HG03135 (cell line): ENCODE results near the gene RNF186.
"Not testable (repeated sequence)": the region's sequence is repeated elsewhere in the genome, so short reads cannot be mapped to it uniquely, and the experiment has no call there.

Experiments used
- ATAC-seq: cut with Tn5 transposase; IDR thresholded peaks from one replicate; pipeline ENCODE4 v1.9.1; 2021; ENCODE audit warnings: mild to moderate bottlenecking, moderate library complexity; ENCODE audit not compliant: unreplicated experiment

RNF186 gene

GRCh38 chr1:19797827-19798226 is 17.3 kb downstream of the RNF186 start:
- no peak for ATAC-seq

DNA sequence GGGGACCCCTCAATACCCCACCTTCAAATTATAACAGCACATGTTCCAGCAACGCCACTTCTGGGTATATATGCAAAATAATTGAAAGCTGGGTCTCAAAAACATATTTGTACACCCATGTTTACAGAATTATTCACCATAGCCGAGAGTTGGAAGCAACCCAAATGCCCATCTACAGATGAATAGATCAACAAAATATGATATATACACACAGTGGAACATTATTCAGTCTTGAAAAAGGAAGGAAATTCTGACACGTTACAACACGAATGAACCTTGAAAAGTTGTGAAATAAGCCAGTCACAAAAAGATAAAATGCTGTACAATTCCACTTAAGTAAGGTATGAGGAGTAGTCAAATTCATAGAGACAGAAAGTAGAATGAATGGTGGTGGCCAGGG is 20.5 kb downstream of the RNF186 start:
- no peak for ATAC-seq

DNA sequence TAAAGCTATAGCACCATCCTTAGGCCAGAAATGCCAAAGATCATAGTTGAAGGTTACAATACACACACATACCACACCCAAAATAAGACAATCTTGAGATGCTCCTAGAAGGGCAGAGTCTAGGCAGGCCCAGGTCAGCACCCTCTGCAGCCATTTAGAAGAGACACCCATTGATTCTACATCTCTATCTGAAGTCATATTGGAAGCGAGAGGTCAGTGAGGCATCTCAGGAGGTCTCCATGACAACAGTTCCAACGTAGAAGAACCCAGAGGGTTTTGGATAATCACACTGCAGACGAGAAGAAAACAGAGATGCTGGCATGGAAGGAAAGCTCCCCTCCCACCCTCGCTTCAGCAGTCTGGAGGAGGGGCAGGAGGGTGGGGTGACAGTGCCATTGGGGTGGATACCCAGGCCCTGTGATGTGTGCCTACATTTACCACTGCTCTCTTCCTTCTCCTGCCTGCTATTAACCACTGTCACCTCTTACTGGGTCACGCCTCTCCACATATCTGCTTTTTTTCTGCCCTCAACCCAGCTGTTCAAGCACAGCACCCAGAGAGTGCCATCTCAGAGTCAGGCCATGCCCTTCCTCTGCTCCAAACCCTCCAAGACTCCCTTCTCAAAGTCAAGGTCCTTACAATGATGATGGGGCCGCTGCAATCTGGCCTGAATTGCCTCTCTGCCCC is 21.6 kb downstream of the RNF186 start:
- ATAC-seq, result no peak

DNA sequence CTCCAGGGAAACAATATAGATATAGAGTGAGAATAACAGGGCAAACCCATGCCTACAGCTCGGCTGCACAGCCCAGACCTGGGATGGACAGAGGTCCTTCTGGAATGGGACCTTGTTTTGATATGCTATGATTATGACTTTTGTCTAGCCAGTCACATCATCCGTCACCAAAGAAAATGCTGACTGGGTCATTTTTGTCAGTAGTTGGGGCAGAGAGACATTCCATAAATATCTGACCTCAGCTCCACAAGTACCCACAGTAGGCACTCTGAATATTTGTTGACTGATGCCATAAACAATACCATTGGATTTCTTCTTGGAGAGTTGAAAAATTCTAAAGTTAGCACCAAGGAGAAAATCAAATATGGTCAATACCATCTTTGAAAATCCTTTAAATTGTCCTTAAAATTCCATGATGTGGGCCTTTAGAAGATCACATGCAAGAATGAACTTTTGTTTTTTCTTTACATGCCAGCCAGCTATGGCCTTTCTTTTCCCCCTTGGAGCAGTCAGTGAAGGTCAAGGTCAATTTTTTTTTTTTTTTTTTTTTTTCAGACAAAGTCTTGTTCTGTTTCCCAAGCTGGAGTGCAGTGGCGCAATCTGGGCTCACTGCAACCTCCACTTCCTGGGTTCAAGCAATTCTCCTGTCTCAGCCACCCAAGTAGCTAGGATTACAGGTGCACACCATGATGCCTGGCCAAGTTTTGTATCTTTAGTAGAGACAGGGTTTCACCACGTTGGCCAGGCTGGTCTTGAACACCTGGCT is 22.7 kb downstream of the RNF186 start:
- ATAC-seq, result no peak

GRCh38 chr1:19790061-19790975 is 24.8 kb downstream of the RNF186 start:
- ATAC-seq, result not testable (repeated sequence)

- ATAC-seq, result no peak
Measured at GRCh38 chr1:19786988-19787423, 28.1 kb downstream of the RNF186 start.

- no peak for ATAC-seq
Measured at GRCh38 chr1:19785660-19786059, 29.4 kb downstream of the RNF186 start.

- ATAC-seq, result no peak
Measured at GRCh38 chr1:19780267-19780877, 34.7 kb downstream of the RNF186 start.

DNA sequence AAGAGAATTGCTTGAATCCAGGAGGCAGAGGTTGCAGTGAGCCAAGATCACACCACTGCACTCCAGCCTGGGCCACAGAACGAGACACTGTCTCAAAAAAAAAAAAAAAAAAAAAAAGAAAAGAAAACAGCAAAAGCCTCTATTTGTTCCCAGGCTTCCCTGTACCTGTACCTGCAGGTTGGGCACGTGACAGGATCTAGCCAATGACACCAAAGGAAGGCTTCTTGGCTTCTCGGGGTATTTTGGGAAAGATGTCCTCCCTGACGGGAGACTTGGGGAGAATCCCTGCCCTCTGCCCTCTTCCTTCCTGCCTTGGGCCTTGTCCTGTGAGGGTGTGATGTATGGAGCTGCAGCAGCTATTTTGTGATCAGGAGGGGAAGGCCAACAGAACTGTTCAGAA is 38.1 kb downstream of the RNF186 start:
- ATAC-seq, result no peak

DNA sequence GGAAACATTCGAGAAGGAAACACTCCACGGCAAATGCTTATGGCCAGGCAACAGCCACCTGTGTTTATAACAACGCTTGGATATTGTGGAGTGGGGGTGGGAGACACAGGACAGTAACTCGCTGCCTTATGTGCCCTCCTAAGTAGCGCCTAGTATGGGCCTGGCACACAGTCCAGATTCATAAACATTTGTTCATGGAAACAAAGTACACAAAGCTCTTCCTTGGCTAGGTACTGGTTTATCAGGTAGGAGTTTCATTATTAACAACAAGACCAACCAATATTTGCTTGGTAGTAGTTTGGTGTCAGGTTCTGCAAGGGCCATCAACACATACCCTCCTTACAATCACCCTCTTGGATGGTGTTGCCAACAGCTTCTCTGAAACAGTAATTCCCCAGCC is 38.8 kb downstream of the RNF186 start:
- no peak for ATAC-seq

GRCh38 chr1:19775831-19776230 is 39.3 kb downstream of the RNF186 start:
- ATAC-seq, result no peak

DNA sequence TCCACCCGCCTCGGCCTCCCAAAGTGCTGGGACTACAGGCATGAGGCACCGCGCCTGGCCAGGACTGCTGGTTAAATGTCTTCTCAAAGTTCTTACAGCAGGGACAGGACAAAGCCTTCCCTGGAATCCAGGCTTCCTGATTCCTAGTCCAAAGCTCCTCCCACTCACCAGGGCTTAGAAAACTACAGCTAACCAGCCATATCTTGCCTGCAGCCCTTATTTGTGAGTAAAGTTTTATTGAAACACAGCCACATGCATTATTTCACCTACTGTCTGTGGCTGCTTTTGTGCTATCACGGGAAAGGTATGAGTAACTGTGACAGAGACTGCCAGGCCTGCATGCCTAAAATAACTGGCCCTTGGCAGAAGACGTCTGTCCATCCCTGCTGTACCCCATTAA is 39.8 kb downstream of the RNF186 start:
- ATAC-seq, result no peak

DNA sequence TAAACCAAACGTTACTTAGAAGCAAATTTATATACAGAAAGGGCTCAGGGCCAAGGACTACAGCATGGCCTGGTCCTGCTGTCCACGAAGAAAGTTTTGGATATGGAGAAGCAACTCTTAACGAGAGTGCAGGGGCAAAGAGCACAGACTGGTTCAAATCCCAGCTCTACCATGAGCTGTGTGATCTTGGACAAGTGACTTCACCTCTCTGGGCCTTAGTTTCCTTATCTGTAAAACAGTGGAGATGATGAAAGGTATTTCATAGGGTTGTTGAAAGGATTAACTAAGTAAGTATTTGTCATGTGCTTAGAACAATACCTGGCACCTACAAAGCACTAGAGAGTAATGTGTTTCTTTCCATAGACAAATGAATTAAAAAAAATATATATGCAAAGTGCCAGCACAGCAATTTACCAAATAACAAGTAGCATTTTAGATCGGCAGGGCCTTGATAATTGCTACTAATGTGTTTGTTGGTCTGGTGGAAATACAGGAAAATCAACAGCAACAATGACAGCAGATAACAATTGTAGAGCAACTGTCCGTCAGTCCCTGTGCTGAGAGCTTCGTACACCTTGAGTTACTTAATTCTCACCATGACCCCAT is 40.8 kb downstream of the RNF186 start:
- ATAC-seq, result no peak

- no peak for ATAC-seq
Measured at GRCh38 chr1:19773485-19773884, 41.6 kb downstream of the RNF186 start.

DNA sequence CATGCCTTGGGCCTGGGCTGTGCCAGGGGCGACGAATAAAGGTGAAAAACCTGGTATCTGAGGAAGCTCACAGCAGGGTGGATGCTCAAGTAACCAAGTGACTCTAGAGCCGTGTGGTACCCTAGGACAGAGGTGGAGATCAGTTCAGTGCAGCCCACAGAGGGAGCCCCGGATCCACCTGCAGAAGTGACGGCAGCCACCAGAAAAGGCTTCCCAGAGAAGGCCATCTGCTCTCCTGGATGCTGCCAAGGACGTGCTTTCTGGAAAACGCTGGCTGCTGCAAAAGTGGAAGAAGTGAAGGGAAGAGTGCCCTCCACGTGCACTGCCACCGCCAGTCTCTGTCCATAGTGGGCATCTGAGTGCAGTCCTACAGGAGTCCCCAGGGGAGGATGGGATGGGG is 43.0 kb downstream of the RNF186 start:
- ATAC-seq, result no peak

DNA sequence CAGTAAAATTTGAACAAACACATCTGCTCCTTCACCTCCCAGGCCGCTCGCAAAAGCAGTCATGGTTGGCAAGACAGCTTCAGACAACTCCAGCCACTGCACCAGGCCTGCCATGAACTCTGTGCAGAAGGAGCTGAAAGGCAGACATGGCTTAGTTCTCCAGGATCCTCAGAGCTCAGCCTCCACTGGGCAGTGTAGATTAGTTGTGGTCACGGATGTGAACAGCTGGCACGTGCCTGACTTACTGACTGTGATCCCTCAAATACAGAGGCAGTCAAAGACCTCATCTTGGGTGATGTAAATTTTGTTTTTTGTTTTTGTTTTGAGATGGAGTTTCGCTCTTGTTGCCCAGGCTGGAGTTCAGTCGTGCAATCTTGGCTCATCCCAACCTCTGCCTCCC is 43.7 kb downstream of the RNF186 start:
- no peak for ATAC-seq

GRCh38 chr1:19770436-19771190 is 44.5 kb downstream of the RNF186 start:
- ATAC-seq, result no peak

DNA sequence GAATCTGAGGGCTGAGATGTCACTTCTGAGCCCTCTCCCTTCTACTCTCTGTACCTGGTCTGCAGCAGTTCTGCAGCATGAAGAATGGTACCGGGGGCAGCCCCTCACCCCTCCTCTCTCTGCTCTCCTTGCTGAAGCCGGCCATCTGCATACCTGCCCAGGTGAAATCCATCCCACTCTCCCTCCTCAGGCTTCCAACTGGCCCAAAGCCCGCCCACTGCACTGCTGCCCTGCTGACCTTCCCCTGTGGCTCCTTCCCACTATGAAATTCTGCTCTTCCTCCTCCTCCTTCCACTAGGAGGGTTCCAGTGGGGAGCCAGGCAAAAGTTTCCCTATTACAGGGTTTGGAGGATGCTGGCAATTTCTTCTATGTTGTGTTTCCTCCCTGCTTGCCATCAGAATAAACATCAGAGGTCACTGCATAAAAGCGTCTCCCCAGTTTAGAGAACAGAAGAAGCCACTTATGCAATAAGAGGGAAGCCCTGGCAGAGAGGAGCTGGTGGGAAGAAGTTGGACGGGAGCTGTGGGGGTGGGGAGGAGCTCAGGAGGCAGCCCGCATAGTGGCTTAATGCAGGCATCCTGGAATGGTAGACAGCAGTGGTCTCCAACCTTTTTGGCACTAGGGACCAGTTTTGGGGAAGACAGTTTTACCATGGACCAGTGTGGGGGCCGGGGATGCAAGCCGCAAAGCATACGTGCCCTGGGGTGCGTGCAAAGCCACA is 45.7 kb downstream of the RNF186 start:
- ATAC-seq, result no peak
